Epithelial cell of proximal tubule (primary cell): ENCODE measurements around the gene CDC42EP3. TPM values are rescaled to one million over a fixed set of nuclear protein-coding genes. Genes with fewer than 3 reads are reported as not detected.

Experiments used
- DNase-seq: peaks from one replicate; pipeline ENCODE4 v3.0.0-alpha.2; 2011; ENCODE audit warnings: low read depth
- H3K4me3 ChIP-seq: 2 replicates; pipeline ENCODE4 v1.5.1; 2011; ENCODE audit warnings: low read depth, mild to moderate bottlenecking, low read length
- CTCF ChIP-seq: conservative IDR thresholded peaks from 2 replicates; pipeline ENCODE4 v1.5.1; 2012; ENCODE audit warnings: low read depth, mild to moderate bottlenecking, low read length
- total RNA-seq: library from RNA; depleted of rRNA; stranded (reverse); fragments of >200 nt; gene quantifications from 2 replicates; pipeline ENCODE4 v1.2.3, GENCODE V29; 2015

The CDC42EP3 gene
- total RNA-seq, 1 donor from 2014 or later = 30.0 TPM

- H3K4me3 ChIP-seq = no peak overlapping the region
- TF ChIP-seq CTCF = no peak
- no peak for DNase-seq
Observed at GRCh38 chr2:37633234-37633633, 38.2 kb downstream of the CDC42EP3 start.

- H3K4me3 ChIP-seq = no peak overlapping the region
- no peak for DNase-seq
- no peak for TF ChIP-seq CTCF
Observed at GRCh38 chr2:37632310-37632709, 39.1 kb downstream of the CDC42EP3 start.

- no peak for DNase-seq
- no peak overlapping the region for H3K4me3 ChIP-seq
- TF ChIP-seq CTCF = no peak
Observed at GRCh38 chr2:37631698-37632097, 39.7 kb downstream of the CDC42EP3 start.

DNA sequence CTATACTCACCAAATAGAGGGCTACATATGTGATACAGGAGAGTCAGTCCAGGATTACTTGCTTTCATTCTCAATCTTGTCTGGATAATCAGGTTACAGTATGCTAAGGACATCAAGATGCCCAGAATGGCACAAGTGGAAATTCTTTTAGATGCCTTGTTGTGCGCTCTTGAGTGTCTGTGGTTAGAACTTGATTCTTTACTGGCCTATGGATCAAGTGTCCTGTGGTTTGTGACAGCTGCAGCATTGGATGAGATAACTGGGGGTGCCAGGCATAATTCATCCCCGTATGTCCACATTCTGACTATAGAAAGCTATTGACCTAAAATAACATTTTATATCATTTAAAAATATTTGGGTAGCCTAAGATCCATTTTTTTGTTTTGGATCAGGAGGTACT, 40.1 kb downstream of the CDC42EP3 start:
- DNase-seq = no peak
- no peak overlapping the region for H3K4me3 ChIP-seq
- no peak for TF ChIP-seq CTCF

DNA sequence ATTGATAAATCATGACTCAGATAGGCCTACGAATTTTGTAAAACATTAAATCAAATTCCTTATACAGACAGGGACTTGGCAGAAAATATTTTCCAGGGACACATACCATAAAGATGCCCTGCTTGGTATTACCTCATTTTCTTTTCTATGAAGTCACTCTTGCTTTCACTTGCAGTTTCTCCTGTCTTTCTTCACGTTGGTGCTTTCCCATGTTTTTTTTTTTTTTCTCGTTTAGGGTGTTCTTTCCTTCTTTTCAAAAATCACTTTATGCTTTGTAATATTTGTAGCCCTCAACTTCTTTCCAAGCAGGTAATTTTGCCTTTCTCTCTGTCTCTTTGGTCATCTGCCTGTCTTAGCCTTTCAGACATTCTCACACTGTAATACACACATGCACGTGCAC, 40.7 kb downstream of the CDC42EP3 start:
- TF ChIP-seq CTCF = no peak
- no peak overlapping the region for H3K4me3 ChIP-seq
- DNase-seq = no peak

- no peak for DNase-seq
- TF ChIP-seq CTCF = no peak
- H3K4me3 ChIP-seq = no peak overlapping the region
Observed at GRCh38 chr2:37630301-37630700, 41.1 kb downstream of the CDC42EP3 start.

DNA sequence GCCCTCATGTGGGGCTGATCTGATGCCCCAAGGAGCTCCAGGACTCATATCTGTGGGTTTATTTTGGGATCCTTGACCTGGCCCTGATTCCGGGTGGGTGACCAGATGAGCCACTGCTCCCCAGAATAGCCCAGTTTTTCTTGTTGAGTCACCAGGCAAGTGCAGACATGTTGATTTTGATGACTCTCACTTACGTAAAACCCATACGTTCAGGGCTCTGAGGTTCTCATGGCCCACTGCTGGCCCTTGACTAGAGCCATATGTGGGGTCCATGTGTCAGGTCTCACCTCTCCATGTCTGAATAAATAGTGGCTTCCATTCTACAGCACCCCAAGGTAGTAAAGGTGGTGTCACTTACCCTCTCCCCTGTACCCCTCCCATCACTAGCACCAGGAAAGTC, 41.9 kb downstream of the CDC42EP3 start:
- TF ChIP-seq CTCF = no peak
- H3K4me3 ChIP-seq = no peak overlapping the region
- no peak for DNase-seq
